ENCODE measurements around the gene APOD.

GRCh38 chr3:195573611-195574496 lies 9.9 kb downstream of the APOD start:
- no peak for TF ChIP-seq E2F6 (IDR thresholded peaks at IDR 0.05)
- no peak for TF ChIP-seq TEAD4 (IDR thresholded peaks at IDR 0.05; ENCODE audit: low read depth, low read length)
- TF ChIP-seq POLR2A (IDR thresholded peaks at IDR 0.05; ENCODE audit: control extremely low read depth in 1 of 2, low read depth in 2 of 2, low read length in 2 of 2) = no peak
- no peak for TF ChIP-seq CTBP2 (IDR thresholded peaks at IDR 0.05; ENCODE audit: borderline replicate concordance, insufficient read depth, insufficient read length, low read length)
- no peak for TF ChIP-seq HDAC6 (IDR thresholded peaks at IDR 0.05; ENCODE audit: low read depth, low read length)
- no peak for TF ChIP-seq MAFK (IDR thresholded peaks at IDR 0.05; ENCODE audit: low read depth, low read length)
- no peak for TF ChIP-seq RBBP5 (IDR thresholded peaks at IDR 0.05; ENCODE audit: borderline replicate concordance, low read depth, low read length)
